Neural cell (in vitro differentiated cells): ENCODE data around the gene MAST2. TPM values are rescaled to one million over a fixed set of nuclear protein-coding genes. Genes with fewer than 3 reads are reported as not detected.
A peak's percentile ranks its signal among the peaks of the same experiment; 100 is the strongest.

ENCODE experiments used
- H2AFZ ChIP-seq: fragments of 200-600, 300-800 bp; sonication (generic), shearing (Covaris generic); 2 replicates; pipeline ENCODE4 v1.6.0; 2014; ENCODE audit warnings: low read depth, mild to moderate bottlenecking, antibody characterized with exemption, low read length, moderate library complexity
- H3F3A ChIP-seq: fragments of 200-600 bp; shearing (Covaris generic); 2 replicates; pipeline ENCODE4 v1.6.1; 2016; ENCODE audit warnings: mild to moderate bottlenecking, moderate library complexity, mixed read lengths, antibody characterized with exemption, low read length; ENCODE audit not compliant: insufficient read depth, poor library complexity, severe bottlenecking
- H3K27ac ChIP-seq: fragments of 200-600, 300-800 bp; sonication (generic), shearing (Covaris generic); 2 replicates; pipeline ENCODE4 v1.5.1; 2014; ENCODE audit warnings: mild to moderate bottlenecking, low read length, moderate library complexity
- H3K27me3 ChIP-seq: fragments of 300-800, 200-600 bp; sonication (generic), shearing (Covaris generic); 2 replicates; pipeline ENCODE4 v1.6.0; 2014; ENCODE audit warnings: mild to moderate bottlenecking, low read depth, low read length, moderate library complexity; ENCODE audit not compliant: insufficient read depth
- H3K36me3 ChIP-seq: fragments of 300-800, 200-600 bp; sonication (generic), shearing (Covaris generic); 2 replicates; pipeline ENCODE4 v1.5.1; 2014; ENCODE audit warnings: mild to moderate bottlenecking, antibody characterized with exemption, low read length, moderate library complexity; ENCODE audit not compliant: insufficient read depth
- H3K4me2 ChIP-seq: fragments of 300-800, 200-600 bp; sonication (generic), shearing (Covaris generic); 2 replicates; pipeline ENCODE4 v1.6.0; 2014; ENCODE audit warnings: mild to moderate bottlenecking, low read length
- H3K4me3 ChIP-seq: fragments of 300-800, 200-600 bp; sonication (generic), shearing (Covaris generic); 2 replicates; pipeline ENCODE4 v1.5.1; 2014; ENCODE audit warnings: mild to moderate bottlenecking, low read length, moderate library complexity
- H3K79me2 ChIP-seq: fragments of 200-600 bp; shearing (Covaris generic); replicated peaks from 2 replicates; pipeline ENCODE4 v1.6.0; 2014; ENCODE audit warnings: mild to moderate bottlenecking, low read length, moderate library complexity; ENCODE audit not compliant: insufficient read depth
- H3K9ac ChIP-seq: fragments of 300-800, 200-600 bp; sonication (generic), shearing (Covaris generic); 2 replicates; pipeline ENCODE4 v1.6.1; 2016; ENCODE audit warnings: mild to moderate bottlenecking, low read length, mixed read lengths
- H3K9me2 ChIP-seq: fragments of 200-600 bp; shearing (Covaris generic); 2 replicates; pipeline ENCODE4 v1.6.1; 2016; ENCODE audit warnings: mild to moderate bottlenecking, low read length, mixed read lengths; ENCODE audit not compliant: insufficient read depth
- H3K9me3 ChIP-seq: fragments of 200-600, 300-800 bp; sonication (generic), shearing (Covaris generic); 2 replicates; pipeline ENCODE4 v1.6.1; 2016; ENCODE audit warnings: mild to moderate bottlenecking, mixed run types, low read length, moderate library complexity, mixed read lengths
- H4K20me1 ChIP-seq: fragments of 200-600 bp; shearing (Covaris generic); 2 replicates; pipeline ENCODE4 v1.6.1; 2016; ENCODE audit warnings: mild to moderate bottlenecking, mixed run types; ENCODE audit not compliant: insufficient read depth
- EP300 ChIP-seq: fragments of 450-650 bp; conservative IDR thresholded peaks from 2 replicates; pipeline ENCODE4 v1.6.1; 2014; ENCODE audit warnings: antibody characterized with exemption, mild to moderate bottlenecking, moderate library complexity; ENCODE audit not compliant: poor library complexity, severe bottlenecking
- EZH2 ChIP-seq: fragments of 200-600, 300-800 bp; shearing (Covaris generic), sonication (generic); IDR thresholded peaks from 2 replicates; pipeline ENCODE4 v1.6.1; 2014; ENCODE audit warnings: antibody characterized with exemption, low read length, borderline replicate concordance, mild to moderate bottlenecking; ENCODE audit not compliant: insufficient read depth, poor library complexity, severe bottlenecking
- MXI1 ChIP-seq: fragments of 450-650 bp; conservative IDR thresholded peaks from 2 replicates; pipeline ENCODE4 v1.6.1; 2014; ENCODE audit warnings: antibody characterized with exemption, mild to moderate bottlenecking; ENCODE audit not compliant: poor library complexity, severe bottlenecking
- POLR2AphosphoS5 ChIP-seq: IDR thresholded peaks from 2 replicates; pipeline ENCODE4 v1.6.1; 2012
- RAD21 ChIP-seq: fragments of 450-650 bp; conservative IDR thresholded peaks from 2 replicates; pipeline ENCODE4 v1.6.1; 2014; ENCODE audit warnings: antibody characterized with exemption, mild to moderate bottlenecking, moderate library complexity
- REST ChIP-seq: IDR thresholded peaks from 2 replicates; pipeline ENCODE4 v1.6.1; 2012; ENCODE audit warnings: borderline replicate concordance
- SMC3 ChIP-seq: fragments of 450-650 bp; conservative IDR thresholded peaks from 2 replicates; pipeline ENCODE4 v1.6.1; 2014; ENCODE audit warnings: antibody characterized with exemption, mild to moderate bottlenecking, moderate library complexity; ENCODE audit not compliant: poor library complexity
- TAF1 ChIP-seq: IDR thresholded peaks from 2 replicates; pipeline ENCODE4 v1.6.1; 2012; ENCODE audit warnings: low read depth
- polyA plus RNA-seq: library from polyadenylated mRNA; depleted of rRNA; stranded (reverse); fragments of >200 nt; gene quantifications from 2 replicates; pipeline ENCODE4 v1.2.3, GENCODE V29; 2014
- TF ChIP-seq, protein P1 (sequence below): fragments of 450-650 bp; IDR thresholded peaks from 2 replicates; pipeline ENCODE4 v1.5.1; 2014; ENCODE audit warnings: antibody characterized with exemption, mild to moderate bottlenecking, moderate library complexity; ENCODE audit not compliant: poor library complexity, severe bottlenecking

The MAST2 gene
- polyA plus RNA-seq, 1 donor from 2014 or later, result 22.2 TPM

- TF ChIP-seq, protein P1, sequence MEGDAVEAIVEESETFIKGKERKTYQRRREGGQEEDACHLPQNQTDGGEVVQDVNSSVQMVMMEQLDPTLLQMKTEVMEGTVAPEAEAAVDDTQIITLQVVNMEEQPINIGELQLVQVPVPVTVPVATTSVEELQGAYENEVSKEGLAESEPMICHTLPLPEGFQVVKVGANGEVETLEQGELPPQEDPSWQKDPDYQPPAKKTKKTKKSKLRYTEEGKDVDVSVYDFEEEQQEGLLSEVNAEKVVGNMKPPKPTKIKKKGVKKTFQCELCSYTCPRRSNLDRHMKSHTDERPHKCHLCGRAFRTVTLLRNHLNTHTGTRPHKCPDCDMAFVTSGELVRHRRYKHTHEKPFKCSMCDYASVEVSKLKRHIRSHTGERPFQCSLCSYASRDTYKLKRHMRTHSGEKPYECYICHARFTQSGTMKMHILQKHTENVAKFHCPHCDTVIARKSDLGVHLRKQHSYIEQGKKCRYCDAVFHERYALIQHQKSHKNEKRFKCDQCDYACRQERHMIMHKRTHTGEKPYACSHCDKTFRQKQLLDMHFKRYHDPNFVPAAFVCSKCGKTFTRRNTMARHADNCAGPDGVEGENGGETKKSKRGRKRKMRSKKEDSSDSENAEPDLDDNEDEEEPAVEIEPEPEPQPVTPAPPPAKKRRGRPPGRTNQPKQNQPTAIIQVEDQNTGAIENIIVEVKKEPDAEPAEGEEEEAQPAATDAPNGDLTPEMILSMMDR, result no peak
- no peak for TF ChIP-seq EZH2
- no peak for TF ChIP-seq POLR2AphosphoS5
- TF ChIP-seq SMC3, result no peak
- TF ChIP-seq TAF1, result no peak
- no peak for TF ChIP-seq EP300
- no peak for TF ChIP-seq RAD21
- no peak for TF ChIP-seq REST
- TF ChIP-seq MXI1, result no peak
Measured at GRCh38 chr1:45806129-45806528, 2.7 kb downstream of the MAST2 start.

GRCh38 chr1:45809761-45810160, 6.3 kb downstream of the MAST2 start:
- Histone ChIP-seq H3K9me3 (no peaks in the 10 kb centered on the region), H2AFZ (no peak overlapping the region), H3K4me3 (no peak overlapping the region), H3K9ac (no peak overlapping the region), H3K79me2 (peaks cover 30% of the 10 kb centered on the region), H3K4me2 (no peak overlapping the region), H4K20me1 (no peaks in the 10 kb centered on the region), H3K27ac (no peak overlapping the region), H3F3A (no peaks in the 10 kb centered on the region), H3K27me3 (no peaks in the 10 kb centered on the region), H3K9me2 (no peaks in the 10 kb centered on the region), H3K36me3 (no peaks in the 10 kb centered on the region)
- no peak for TF ChIP-seq SMC3

More at GRCh38 chr1:45806129-45806528, 2.7 kb downstream of the MAST2 start:
- H2AFZ ChIP-seq, result no peak overlapping the region
- peaks cover 4% of the 10 kb centered on the region for H3F3A ChIP-seq
- H3K4me3 ChIP-seq, result peak overlapping the region; percentile 76
- H3K9ac ChIP-seq, result no peak overlapping the region
- no peaks in the 10 kb centered on the region for H3K9me2 ChIP-seq
- H3K79me2 ChIP-seq, result peaks cover 34% of the 10 kb centered on the region
- no peaks in the 10 kb centered on the region for H3K36me3 ChIP-seq
- no peaks in the 10 kb centered on the region for H3K9me3 ChIP-seq
- no peaks in the 10 kb centered on the region for H4K20me1 ChIP-seq
- H3K27ac ChIP-seq, result no peak overlapping the region
- no peaks in the 10 kb centered on the region for H3K27me3 ChIP-seq
- no peak overlapping the region for H3K4me2 ChIP-seq

- H3K9me2 ChIP-seq, result no peaks in the 10 kb centered on the region
- no peaks in the 10 kb centered on the region for H3F3A ChIP-seq
- H4K20me1 ChIP-seq, result no peaks in the 10 kb centered on the region
- no peak overlapping the region for H3K27ac ChIP-seq
- no peak overlapping the region for H3K4me3 ChIP-seq
- H3K36me3 ChIP-seq, result no peaks in the 10 kb centered on the region
- H3K9ac ChIP-seq, result no peak overlapping the region
- no peak overlapping the region for H3K4me2 ChIP-seq
- H3K9me3 ChIP-seq, result no peaks in the 10 kb centered on the region
- no peak overlapping the region for H2AFZ ChIP-seq
- no peak for TF ChIP-seq EZH2
- TF ChIP-seq TAF1, result no peak
- TF ChIP-seq, protein P1, result no peak
- TF ChIP-seq POLR2AphosphoS5, result no peak
- TF ChIP-seq RAD21, result no peak
- TF ChIP-seq SMC3, result no peak
- TF ChIP-seq EP300, result no peak
- no peak for TF ChIP-seq MXI1
- no peak for TF ChIP-seq REST
- H3K27me3 ChIP-seq, result no peaks in the 10 kb centered on the region
- H3K79me2 ChIP-seq, result peaks cover 4% of the 10 kb centered on the region
Measured at GRCh38 chr1:45814776-45815175, 11.4 kb downstream of the MAST2 start.
